Measurements from ENCODE around the gene RNF151. TPM values are rescaled to one million over a fixed set of nuclear protein-coding genes. Genes with fewer than 3 reads are reported as not detected.

RNF151 gene
- total RNA-seq, 4 donors from 2014 or later, result not detected

DNA sequence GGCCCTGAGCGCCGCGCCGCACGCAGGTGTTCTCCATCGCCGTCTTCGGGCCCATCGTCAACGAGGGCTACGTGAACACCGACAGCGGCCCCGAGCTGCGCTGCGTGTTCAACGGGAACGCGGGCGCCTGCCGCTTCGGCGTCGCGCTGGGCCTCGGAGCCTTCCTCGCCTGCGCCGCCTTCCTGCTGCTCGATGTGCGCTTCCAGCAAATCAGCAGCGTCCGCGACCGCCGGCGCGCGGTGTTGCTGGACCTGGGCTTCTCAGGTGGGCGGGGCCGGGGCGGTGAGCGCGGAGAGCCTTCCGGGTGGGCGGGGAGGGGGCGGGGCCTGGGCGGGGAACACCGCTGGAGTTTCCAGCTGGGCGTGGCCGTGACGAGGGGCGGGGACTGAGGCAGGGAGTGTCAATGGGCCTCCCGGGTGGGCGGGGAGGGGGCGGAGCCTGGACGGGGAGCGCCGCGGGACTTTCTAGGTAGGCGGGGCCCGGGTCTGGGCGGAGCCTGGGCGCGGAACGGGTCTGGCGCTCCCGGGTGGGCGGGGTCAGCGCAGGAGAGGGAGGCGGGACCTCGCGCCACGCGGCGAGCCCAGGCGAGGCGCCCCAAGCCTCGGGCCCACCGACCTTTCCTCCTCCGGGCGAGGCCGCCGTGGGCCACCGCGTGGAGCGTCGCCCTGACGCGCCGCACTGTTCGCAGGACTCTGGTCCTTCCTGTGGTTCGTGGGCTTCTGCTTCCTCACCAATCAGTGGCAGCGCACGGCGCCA lies 25.5 kb downstream of the RNF151 start:
- Histone ChIP-seq H3K36me3 (peaks cover 0 to 7% (median 0%) of the 10 kb centered on the region in 3 donors), H3K9me3 (peaks cover 0 to 4% (median 0%) of the 10 kb centered on the region in 4 donors), H3K27ac (peak overlapping the region; percentile 73 to 85 (median 78)), H3K4me1 (peaks cover 3 to 37% (median 15%) of the 10 kb centered on the region in 4 donors), H3K4me3 (peak overlapping the region; percentile 12 to 71 (median 42)), H3K27me3 (peaks cover 0 to 22% of the 10 kb centered on the region in 2 donors)
- TF ChIP-seq, protein P1, sequence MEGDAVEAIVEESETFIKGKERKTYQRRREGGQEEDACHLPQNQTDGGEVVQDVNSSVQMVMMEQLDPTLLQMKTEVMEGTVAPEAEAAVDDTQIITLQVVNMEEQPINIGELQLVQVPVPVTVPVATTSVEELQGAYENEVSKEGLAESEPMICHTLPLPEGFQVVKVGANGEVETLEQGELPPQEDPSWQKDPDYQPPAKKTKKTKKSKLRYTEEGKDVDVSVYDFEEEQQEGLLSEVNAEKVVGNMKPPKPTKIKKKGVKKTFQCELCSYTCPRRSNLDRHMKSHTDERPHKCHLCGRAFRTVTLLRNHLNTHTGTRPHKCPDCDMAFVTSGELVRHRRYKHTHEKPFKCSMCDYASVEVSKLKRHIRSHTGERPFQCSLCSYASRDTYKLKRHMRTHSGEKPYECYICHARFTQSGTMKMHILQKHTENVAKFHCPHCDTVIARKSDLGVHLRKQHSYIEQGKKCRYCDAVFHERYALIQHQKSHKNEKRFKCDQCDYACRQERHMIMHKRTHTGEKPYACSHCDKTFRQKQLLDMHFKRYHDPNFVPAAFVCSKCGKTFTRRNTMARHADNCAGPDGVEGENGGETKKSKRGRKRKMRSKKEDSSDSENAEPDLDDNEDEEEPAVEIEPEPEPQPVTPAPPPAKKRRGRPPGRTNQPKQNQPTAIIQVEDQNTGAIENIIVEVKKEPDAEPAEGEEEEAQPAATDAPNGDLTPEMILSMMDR (IDR thresholded peaks at IDR 0.05), result peak in 1 of 6 experiments; percentile 6
- peak; percentile 49 to 50 for TF ChIP-seq POLR2A (IDR thresholded peaks at IDR 0.05)
- DNase-seq, result peak; percentile 98 to 99 (median 98)

DNA sequence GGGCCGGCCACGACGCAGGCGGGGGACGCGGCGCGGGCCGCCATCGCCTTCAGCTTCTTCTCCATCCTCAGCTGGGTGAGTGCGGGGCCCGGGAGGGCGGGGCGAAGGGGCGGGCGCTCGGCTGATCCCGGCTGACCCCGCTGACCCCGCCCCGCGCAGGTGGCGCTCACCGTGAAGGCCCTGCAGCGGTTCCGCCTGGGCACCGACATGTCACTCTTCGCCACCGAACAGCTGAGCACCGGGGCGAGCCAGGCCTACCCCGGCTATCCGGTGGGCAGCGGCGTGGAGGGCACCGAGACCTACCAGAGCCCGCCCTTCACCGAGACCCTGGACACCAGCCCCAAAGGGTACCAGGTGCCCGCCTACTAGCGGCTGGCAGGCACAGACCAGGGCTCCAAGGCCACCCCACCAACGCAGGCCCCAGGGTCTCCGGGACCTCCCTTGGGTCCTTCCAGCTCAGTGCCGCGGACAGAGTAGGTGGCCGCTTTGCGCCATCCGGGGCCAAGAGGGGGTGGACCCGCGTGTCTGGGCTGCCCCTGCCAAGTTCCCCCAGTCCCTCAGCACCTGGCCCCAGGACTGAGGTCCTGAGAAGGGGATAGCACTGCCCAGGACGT lies 26.2 kb downstream of the RNF151 start:
- Histone ChIP-seq H3K27ac (peak overlapping the region; percentile 5 to 85 (median 76)), H3K27me3 (peaks cover 0 to 22% of the 10 kb centered on the region in 2 donors), H3K36me3 (peaks cover 0 to 7% (median 0%) of the 10 kb centered on the region in 3 donors), H3K4me3 (peak overlapping the region in 3 of 4 donors; percentile 38 to 71 (median 47)), H3K9me3 (peaks cover 0 to 4% (median 0%) of the 10 kb centered on the region in 4 donors), H3K4me1 (peaks cover 3 to 37% (median 15%) of the 10 kb centered on the region in 4 donors)
- TF ChIP-seq POLR2A (IDR thresholded peaks at IDR 0.05), result no peak
- TF ChIP-seq, protein P1 (IDR thresholded peaks at IDR 0.05), result no peak
- DNase-seq, result no peak

DNA sequence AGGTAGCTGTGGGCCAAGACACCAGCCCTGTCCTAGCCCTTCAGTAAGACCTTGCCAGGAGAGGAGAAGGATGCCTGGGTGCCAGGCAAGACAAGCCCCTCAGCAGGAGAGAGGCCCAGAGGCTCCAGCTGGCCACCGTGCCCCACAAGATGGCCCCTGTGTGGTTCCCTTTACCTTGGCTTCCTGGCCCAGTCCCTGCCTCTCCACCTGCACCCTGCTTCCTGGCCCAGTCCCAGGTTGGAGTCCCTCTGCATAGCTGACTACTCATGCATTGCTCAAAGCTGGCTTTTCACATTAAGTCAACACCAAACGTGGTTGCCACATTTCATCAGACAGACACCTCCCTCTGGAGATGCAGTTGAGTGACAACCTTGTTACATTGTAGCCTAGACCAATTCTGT lies 27.1 kb downstream of the RNF151 start:
- peak overlapping the region in 2 of 4 donors; percentile 9 to 55 for H3K27ac ChIP-seq
- no peak for DNase-seq
- no peak for TF ChIP-seq POLR2A (IDR thresholded peaks at IDR 0.05)
- TF ChIP-seq, protein P1 (IDR thresholded peaks at IDR 0.05), result no peak
- peaks cover 0 to 4% (median 0%) of the 10 kb centered on the region in 4 donors for H3K9me3 ChIP-seq
- peaks cover 0 to 22% of the 10 kb centered on the region in 2 donors for H3K27me3 ChIP-seq
- peaks cover 3 to 42% (median 15%) of the 10 kb centered on the region in 4 donors for H3K4me1 ChIP-seq
- peaks cover 0 to 16% (median 0%) of the 10 kb centered on the region in 3 donors for H3K36me3 ChIP-seq
- no peak overlapping the region for H3K4me3 ChIP-seq

DNA sequence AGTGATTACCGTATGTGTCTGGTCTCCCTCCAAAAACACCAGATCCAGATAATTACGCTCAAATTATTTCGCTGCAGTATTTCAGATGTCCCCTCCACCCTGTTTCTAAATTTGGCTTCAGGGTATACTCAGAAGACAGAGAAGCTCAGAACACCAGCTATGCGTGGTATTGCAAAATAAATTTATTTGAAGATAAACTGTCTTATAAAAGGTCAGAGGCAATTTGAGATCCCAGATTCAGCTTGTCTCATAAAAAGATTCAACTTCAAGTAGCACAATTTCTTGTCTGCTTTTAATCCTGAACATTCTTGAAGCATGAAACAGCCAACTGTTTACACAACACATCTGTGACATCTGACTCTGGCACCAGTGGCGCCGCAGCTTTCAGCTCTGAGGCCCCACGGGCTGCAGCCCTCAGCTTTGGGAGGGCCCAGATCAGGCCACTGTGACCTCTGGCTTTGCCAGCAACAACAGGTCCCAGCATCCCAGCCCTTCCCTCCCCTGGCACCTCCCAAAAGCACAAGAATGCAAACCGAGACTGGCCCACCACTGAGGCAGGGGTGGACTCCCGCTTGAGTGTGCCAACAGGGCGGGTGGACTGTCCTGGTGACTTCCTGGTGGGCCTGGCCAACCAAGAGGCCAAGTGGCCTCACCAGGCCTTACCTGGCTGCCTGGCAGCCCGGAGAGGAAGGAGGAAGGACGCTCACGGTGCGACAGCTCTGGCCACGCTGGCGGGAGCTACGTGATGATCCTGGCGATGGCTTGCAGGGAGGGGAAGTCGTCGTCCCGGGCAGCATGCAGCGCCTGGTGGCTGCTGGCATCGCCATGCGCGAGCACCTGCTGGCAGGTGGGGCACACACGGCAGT lies 31.1 kb downstream of the RNF151 start:
- TF ChIP-seq, protein P1 (IDR thresholded peaks at IDR 0.05), result no peak
- no peak for TF ChIP-seq POLR2A (IDR thresholded peaks at IDR 0.05)
- Histone ChIP-seq H3K9me3 (no peaks in the 10 kb centered on the region), H3K36me3 (peaks cover 0 to 56% (median 3%) of the 10 kb centered on the region in 3 donors), H3K27me3 (no peaks in the 10 kb centered on the region), H3K4me1 (peaks cover 0 to 5% (median 0%) of the 10 kb centered on the region in 4 donors), H3K4me3 (no peak overlapping the region), H3K27ac (peak overlapping the region in 3 of 4 donors; percentile 22 to 40 (median 35))
- no peak for DNase-seq

DNA sequence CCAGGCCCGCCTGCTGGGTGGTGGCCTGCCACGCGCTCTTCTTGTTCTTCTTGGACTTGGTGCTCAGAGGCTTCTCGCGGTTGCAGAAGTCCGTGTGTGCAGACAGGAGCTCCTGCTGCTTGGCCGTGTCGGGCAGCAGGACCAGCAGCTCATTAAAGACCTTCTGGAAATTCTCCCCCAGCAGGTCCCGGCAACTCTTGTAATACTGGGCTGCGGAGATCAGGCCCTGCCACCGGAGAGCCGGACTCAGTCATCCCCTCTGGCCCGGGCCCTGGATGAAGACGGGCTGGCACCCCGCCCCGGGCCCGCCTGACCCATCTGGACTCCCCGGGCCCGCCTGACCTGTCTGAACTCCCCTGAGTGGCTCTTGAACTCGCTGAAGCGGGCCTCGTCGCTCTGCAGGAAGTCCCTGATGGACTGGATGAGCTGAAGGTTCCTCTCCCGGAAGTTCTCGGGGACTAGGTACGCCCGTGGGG lies 31.7 kb downstream of the RNF151 start:
- Histone ChIP-seq H3K27ac (peak overlapping the region in 1 of 4 donors; percentile 40), H3K27me3 (no peaks in the 10 kb centered on the region), H3K9me3 (no peaks in the 10 kb centered on the region), H3K36me3 (peaks cover 0 to 63% (median 3%) of the 10 kb centered on the region in 3 donors), H3K4me3 (no peak overlapping the region), H3K4me1 (peaks cover 0 to 6% (median 0%) of the 10 kb centered on the region in 4 donors)
- DNase-seq, result no peak
- no peak for TF ChIP-seq POLR2A (IDR thresholded peaks at IDR 0.05)
- TF ChIP-seq, protein P1 (IDR thresholded peaks at IDR 0.05), result no peak
